Activated T-helper 17 cell treated with anti-CD3 and anti-CD28 coated beads, Interleukin-2, amount 50 U/mL, for 72 hours (primary cell): Measurements from ENCODE around the gene MRPL58. TPM values are rescaled to one million over a fixed set of nuclear protein-coding genes. Genes with fewer than 3 reads are reported as not detected.
"Not testable (repeated sequence)": the region's sequence is repeated elsewhere in the genome, so short reads cannot be mapped to it uniquely, and the experiment has no call there.

ENCODE experiments used
- ATAC-seq: fragments of 150-1000 bp; cut with Tn5 transposase; replicated peaks from 2 replicates; pipeline ENCODE4 v1.10.0; 2021; ENCODE audit warnings: mild to moderate bottlenecking, moderate library complexity
- H3K27ac Mint-ChIP-seq: one replicate; pipeline ENCODE4 v1.8.0; 2022; ENCODE audit warnings: mixed read lengths
- H3K27me3 Mint-ChIP-seq: one replicate; pipeline ENCODE4 v1.8.0; 2022; ENCODE audit warnings: mixed read lengths
- H3K36me3 Mint-ChIP-seq: one replicate; pipeline ENCODE4 v1.8.0; 2022; ENCODE audit warnings: low read depth, mild to moderate bottlenecking, mixed read lengths
- H3K4me1 Mint-ChIP-seq: one replicate; pipeline ENCODE4 v1.8.0; 2022; ENCODE audit warnings: mixed read lengths
- H3K4me3 Mint-ChIP-seq: one replicate; pipeline ENCODE4 v1.8.0; 2022; ENCODE audit warnings: mild to moderate bottlenecking, mixed read lengths
- H3K9me3 Mint-ChIP-seq: one replicate; pipeline ENCODE4 v1.8.0; 2022; ENCODE audit warnings: mixed read lengths
- total RNA-seq, 2 donors: library from RNA; stranded (reverse); gene quantifications; one replicate each; pipeline ENCODE4 v1.2.3, GENCODE V29; 2022

MRPL58 gene
- total RNA-seq, 2 donors from 2014 or later, result 25.4 to 48.2 TPM

GRCh38 chr17:75041656-75042280, 29.3 kb downstream of the MRPL58 start:
- H3K4me3 Mint-ChIP-seq, result no peak overlapping the region
- ATAC-seq, result no peak
- peaks cover 13% of the 10 kb centered on the region for H3K4me1 Mint-ChIP-seq
- no peaks in the 10 kb centered on the region for H3K9me3 Mint-ChIP-seq
- H3K27ac Mint-ChIP-seq, result no peak overlapping the region
- H3K27me3 Mint-ChIP-seq, result no peaks in the 10 kb centered on the region
- peaks cover 59% of the 10 kb centered on the region for H3K36me3 Mint-ChIP-seq

- not testable (repeated sequence) for H3K4me3 Mint-ChIP-seq, H3K9me3 Mint-ChIP-seq, H3K27ac Mint-ChIP-seq, H3K27me3 Mint-ChIP-seq, ATAC-seq
- H3K36me3 Mint-ChIP-seq, result peaks cover 54% of the 10 kb centered on the region
- H3K4me1 Mint-ChIP-seq, result peaks cover 17% of the 10 kb centered on the region
Observed at GRCh38 chr17:75043789-75044188, 31.3 kb downstream of the MRPL58 start.

- Mint-ChIP-seq H3K36me3 (peaks cover 48% of the 10 kb centered on the region), H3K9me3 (no peaks in the 10 kb centered on the region), H3K4me1 (peaks cover 20% of the 10 kb centered on the region), H3K27me3 (no peaks in the 10 kb centered on the region), H3K4me3 (peak overlapping the region; percentile 92), H3K27ac (peak overlapping the region; percentile 52)
- ATAC-seq, result no peak
Observed at GRCh38 chr17:75044716-75045115, 32.2 kb downstream of the MRPL58 start.

GRCh38 chr17:75045946-75046406, 33.5 kb downstream of the MRPL58 start:
- H3K27me3 Mint-ChIP-seq, ATAC-seq, H3K9me3 Mint-ChIP-seq: not testable (repeated sequence)
- H3K4me3 Mint-ChIP-seq, result peak overlapping the region; percentile 92
- peaks cover 48% of the 10 kb centered on the region for H3K36me3 Mint-ChIP-seq
- peak overlapping the region; percentile 96 for H3K27ac Mint-ChIP-seq
- H3K4me1 Mint-ChIP-seq, result peaks cover 16% of the 10 kb centered on the region

- H3K36me3 Mint-ChIP-seq, result peaks cover 48% of the 10 kb centered on the region
- no peaks in the 10 kb centered on the region for H3K27me3 Mint-ChIP-seq
- H3K27ac Mint-ChIP-seq, result peak within 1 kb of the TSS; percentile 96
- ATAC-seq, result peak; percentile 97
- H3K4me3 Mint-ChIP-seq, result peak within 1 kb of the TSS; percentile 92
- H3K4me1 Mint-ChIP-seq, result peaks cover 16% of the 10 kb centered on the region
- H3K9me3 Mint-ChIP-seq, result no peaks in the 10 kb centered on the region
Observed at GRCh38 chr17:75046407-75047289, 34.2 kb downstream of the MRPL58 start, which contains the start of the genes ATP5PD and KCTD2. Gene ATP5PD, minus strand, starts transcription at chr17:75046969. Its CDS starts 4,319 bp downstream, at chr17:75042650. Gene KCTD2, plus strand, starts transcription at chr17:75047225. Its CDS starts 26 bp downstream, at chr17:75047251.

- H3K27me3 Mint-ChIP-seq, result no peaks in the 10 kb centered on the region
- peaks cover 16% of the 10 kb centered on the region for H3K4me1 Mint-ChIP-seq
- ATAC-seq, result peak; percentile 3
- peak overlapping the region; percentile 92 for H3K4me3 Mint-ChIP-seq
- H3K36me3 Mint-ChIP-seq, result peaks cover 48% of the 10 kb centered on the region
- H3K27ac Mint-ChIP-seq, result peak overlapping the region; percentile 90
- no peaks in the 10 kb centered on the region for H3K9me3 Mint-ChIP-seq
Observed at GRCh38 chr17:75047398-75048098, 35.1 kb downstream of the MRPL58 start.

- peak overlapping the region; percentile 90 for H3K27ac Mint-ChIP-seq
- no peaks in the 10 kb centered on the region for H3K27me3 Mint-ChIP-seq
- H3K36me3 Mint-ChIP-seq, result peaks cover 54% of the 10 kb centered on the region
- peak overlapping the region; percentile 92 for H3K4me3 Mint-ChIP-seq
- peaks cover 16% of the 10 kb centered on the region for H3K4me1 Mint-ChIP-seq
- no peak for ATAC-seq
- H3K9me3 Mint-ChIP-seq, result no peaks in the 10 kb centered on the region
Observed at GRCh38 chr17:75048249-75048878, 35.9 kb downstream of the MRPL58 start.

- Mint-ChIP-seq H3K36me3 (peaks cover 61% of the 10 kb centered on the region), H3K4me1 (peaks cover 16% of the 10 kb centered on the region), H3K9me3 (no peaks in the 10 kb centered on the region), H3K27me3 (no peaks in the 10 kb centered on the region), H3K4me3 (peak overlapping the region; percentile 92), H3K27ac (no peak overlapping the region)
- no peak for ATAC-seq
Observed at GRCh38 chr17:75049057-75049456, 36.6 kb downstream of the MRPL58 start.

GRCh38 chr17:75049706-75050105, 37.2 kb downstream of the MRPL58 start:
- ATAC-seq, result no peak
- no peaks in the 10 kb centered on the region for H3K9me3 Mint-ChIP-seq
- peaks cover 65% of the 10 kb centered on the region for H3K36me3 Mint-ChIP-seq
- H3K27ac Mint-ChIP-seq, result no peak overlapping the region
- H3K4me3 Mint-ChIP-seq, result peak overlapping the region; percentile 92
- H3K27me3 Mint-ChIP-seq, result no peaks in the 10 kb centered on the region
- peaks cover 16% of the 10 kb centered on the region for H3K4me1 Mint-ChIP-seq

GRCh38 chr17:75051941-75052340, 39.5 kb downstream of the MRPL58 start:
- ATAC-seq, result no peak
- H3K4me3 Mint-ChIP-seq, result no peak overlapping the region

GRCh38 chr17:75059369-75060345, 47.2 kb downstream of the MRPL58 start:
- no peak for ATAC-seq
- Mint-ChIP-seq H3K36me3 (peaks cover 90% of the 10 kb centered on the region), H3K9me3 (no peaks in the 10 kb centered on the region), H3K27ac (no peak overlapping the region), H3K4me1 (no peaks in the 10 kb centered on the region), H3K27me3 (no peaks in the 10 kb centered on the region), H3K4me3 (no peak overlapping the region)

More at GRCh38 chr17:75051941-75052340, 39.5 kb downstream of the MRPL58 start:
- Mint-ChIP-seq H3K4me1 (peaks cover 11% of the 10 kb centered on the region), H3K27ac (no peak overlapping the region), H3K36me3 (peaks cover 81% of the 10 kb centered on the region), H3K27me3 (no peaks in the 10 kb centered on the region), H3K9me3 (no peaks in the 10 kb centered on the region)

GRCh38 chr17:75060434-75061054, 48.1 kb downstream of the MRPL58 start:
- Mint-ChIP-seq H3K27ac (no peak overlapping the region), H3K9me3 (no peaks in the 10 kb centered on the region), H3K4me1 (peaks cover 2% of the 10 kb centered on the region), H3K36me3 (peaks cover 90% of the 10 kb centered on the region), H3K4me3 (no peak overlapping the region), H3K27me3 (no peaks in the 10 kb centered on the region)
- no peak for ATAC-seq

- Mint-ChIP-seq H3K9me3 (no peaks in the 10 kb centered on the region), H3K27me3 (no peaks in the 10 kb centered on the region), H3K4me1 (peaks cover 7% of the 10 kb centered on the region), H3K4me3 (no peak overlapping the region), H3K27ac (no peak overlapping the region), H3K36me3 (peaks cover 90% of the 10 kb centered on the region)
- ATAC-seq, result no peak
Observed at GRCh38 chr17:75061055-75061438, 48.6 kb downstream of the MRPL58 start.
